SH-SY5Y (cell line): ENCODE data around the gene CD320.

Source experiments
- GATA2 ChIP-seq: IDR thresholded peaks from 2 replicates; pipeline ENCODE4 v1.6.1; 2011; ENCODE audit warnings: mild to moderate bottlenecking, low read depth, low read length
- GATA3 ChIP-seq: IDR thresholded peaks from 2 replicates; pipeline ENCODE4 v1.6.1; 2011; ENCODE audit warnings: low read depth, mild to moderate bottlenecking, low read length, moderate library complexity

GRCh38 chr19:8333767-8334457, 25.8 kb upstream of the CD320 start:
- TF ChIP-seq GATA2 = no peak
- TF ChIP-seq GATA3 = no peak
